ENCODE data around the gene ACOT7.
"Not testable (repeated sequence)": the region's sequence is repeated elsewhere in the genome, so short reads cannot be mapped to it uniquely, and the experiment has no call there.

Gene ACOT7

DNA sequence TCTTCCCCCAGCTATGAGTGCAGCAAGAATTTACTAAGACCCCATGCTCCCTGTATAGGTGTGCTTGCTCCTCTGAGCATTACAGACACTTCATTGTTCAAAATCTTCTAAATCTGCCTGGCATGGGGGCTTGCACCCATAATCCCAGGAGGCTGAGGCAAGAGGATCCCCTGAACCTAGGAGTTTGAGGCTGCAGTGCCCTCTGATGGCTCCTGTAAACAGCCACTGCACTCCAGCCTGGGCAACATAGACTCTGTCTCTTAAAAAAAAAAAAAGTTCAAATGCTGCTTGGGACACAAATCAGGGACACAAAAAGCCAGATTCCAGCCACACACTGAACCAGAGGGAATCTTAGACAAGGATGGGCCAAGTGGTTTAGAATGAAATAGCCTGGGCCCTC, 3.4 kb upstream of the ACOT7 start:
- no peak for TF ChIP-seq ZNF274 (IDR thresholded peaks at IDR 0.05; ENCODE audit: low read depth, low read length)
- H3K4me3 ChIP-seq (ENCODE audit: low read length): no peak overlapping the region

DNA sequence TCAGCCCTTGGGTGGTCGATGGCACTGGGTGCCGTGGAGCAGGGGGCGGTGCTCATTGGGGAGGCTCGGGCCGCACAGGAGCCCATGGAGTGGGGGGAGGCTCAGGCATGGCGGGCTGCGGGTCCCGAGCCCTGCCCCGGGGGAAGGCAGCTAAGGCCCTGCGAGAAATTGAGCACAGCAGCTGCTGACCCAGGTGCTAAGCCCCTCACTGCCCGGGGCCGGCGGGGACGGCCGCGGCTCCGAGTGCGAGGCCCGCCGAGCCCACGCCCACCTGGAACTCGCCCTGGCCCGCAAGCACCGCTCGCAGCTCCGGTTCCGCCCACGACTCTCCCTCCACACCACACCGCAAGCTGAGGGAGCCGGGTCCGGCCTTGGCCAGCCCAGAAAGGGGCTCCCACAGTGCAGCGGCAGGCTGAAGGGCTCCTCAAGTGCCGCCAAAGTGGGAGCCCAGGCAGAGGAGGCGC, 2.2 kb upstream of the ACOT7 start:
- not testable (repeated sequence) for H3K4me3 ChIP-seq (ENCODE audit: low read length)

DNA sequence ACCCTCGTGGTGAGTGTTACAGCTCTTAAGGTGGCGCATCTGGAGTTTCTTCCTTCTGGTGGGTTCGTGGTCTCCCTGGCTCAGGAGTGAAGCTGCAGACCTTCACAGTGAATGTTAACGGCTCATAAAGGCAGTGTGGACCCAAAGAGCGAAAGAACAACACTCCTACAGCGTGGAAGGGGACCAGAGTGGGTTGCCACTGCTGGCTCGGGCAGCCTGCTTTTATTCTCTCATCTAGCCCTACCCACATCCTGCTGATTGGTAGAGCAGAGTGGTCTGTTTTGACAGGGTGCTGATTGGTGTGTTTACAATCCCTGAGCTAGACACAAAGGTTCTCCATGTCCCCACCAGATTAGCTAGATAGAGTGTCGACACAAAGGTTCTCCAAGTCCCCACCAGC, 1.6 kb upstream of the ACOT7 start:
- not testable (repeated sequence) for H3K4me3 ChIP-seq (ENCODE audit: low read length)

DNA sequence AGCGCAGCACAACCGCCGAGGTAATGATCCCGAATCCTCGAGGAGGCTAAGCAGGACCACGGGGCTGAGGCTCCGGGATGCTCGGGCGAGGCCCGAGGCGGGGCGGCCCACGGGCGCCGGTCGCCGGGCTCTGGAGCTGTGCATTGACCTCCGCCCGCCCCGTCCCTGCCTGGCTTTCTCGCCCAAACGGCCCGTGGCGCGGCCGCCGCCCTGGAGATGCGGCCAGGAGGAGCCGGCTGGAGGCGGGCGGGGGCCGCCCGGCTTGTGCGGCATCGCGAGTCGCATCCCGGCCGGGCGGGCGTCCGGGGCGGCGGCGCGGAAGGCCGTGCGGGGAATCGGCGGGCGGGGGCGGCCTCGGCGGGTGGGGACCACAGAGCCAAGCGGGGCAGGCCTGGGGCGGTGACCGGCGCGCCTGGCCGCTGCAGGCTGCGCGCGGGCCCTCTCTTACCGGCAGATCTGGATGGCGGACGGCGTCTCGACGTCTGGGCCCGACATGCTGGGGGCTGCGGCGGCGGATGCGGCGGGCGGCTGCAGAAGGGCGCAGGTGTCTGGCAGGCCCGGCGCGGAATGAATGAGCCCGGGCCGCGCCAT, 663 bp downstream of the ACOT7 start:
- no peak for TF ChIP-seq ZNF274 (IDR thresholded peaks at IDR 0.05; ENCODE audit: low read depth, low read length)
- H3K4me3 ChIP-seq (ENCODE audit: low read length): peak overlapping the region; percentile 70

DNA sequence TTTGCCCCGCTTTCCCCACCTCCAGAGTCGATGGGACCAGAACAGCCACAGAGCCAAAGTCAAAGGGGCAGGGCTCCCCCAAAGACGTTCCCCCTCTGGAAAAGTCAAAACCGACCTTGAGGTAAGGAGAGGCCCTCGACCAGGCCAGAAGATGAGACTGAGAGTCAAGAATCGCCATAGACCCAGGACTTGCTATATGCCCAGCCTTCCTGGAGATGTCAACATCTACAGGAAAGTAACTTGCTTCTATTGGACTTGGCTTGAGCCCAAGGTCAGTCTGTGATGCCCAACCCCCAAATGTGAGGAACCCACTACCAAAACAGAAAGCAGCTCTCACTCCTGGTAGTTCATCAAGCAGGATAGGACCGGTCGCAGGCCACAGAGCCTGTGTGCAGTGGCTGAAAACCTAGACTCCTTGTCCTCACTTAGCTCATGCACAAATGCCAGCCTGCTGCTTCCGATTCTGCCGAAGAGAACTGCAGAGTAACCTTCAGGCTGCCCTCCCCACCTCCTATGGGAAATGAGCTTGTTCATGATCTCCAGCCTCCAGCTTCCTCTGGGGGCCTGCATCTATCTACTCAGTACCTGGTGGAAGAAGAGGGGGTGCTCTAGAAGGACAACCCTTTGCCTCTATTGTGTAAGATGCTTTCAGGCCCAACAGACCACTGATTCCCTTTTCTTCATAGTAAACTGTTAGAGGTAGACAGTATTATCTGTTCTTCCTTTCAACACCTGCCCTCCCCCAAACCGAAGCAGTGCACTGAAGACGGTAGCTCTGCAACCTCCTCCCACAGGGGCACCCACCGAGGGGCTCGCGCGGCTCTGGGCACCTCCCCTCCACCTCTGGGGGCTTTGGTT, 1.4 kb downstream of the ACOT7 start:
- no peak for TF ChIP-seq ZNF274 (IDR thresholded peaks at IDR 0.05; ENCODE audit: low read depth, low read length)
- peak overlapping the region; percentile 70 for H3K4me3 ChIP-seq (ENCODE audit: low read length)

DNA sequence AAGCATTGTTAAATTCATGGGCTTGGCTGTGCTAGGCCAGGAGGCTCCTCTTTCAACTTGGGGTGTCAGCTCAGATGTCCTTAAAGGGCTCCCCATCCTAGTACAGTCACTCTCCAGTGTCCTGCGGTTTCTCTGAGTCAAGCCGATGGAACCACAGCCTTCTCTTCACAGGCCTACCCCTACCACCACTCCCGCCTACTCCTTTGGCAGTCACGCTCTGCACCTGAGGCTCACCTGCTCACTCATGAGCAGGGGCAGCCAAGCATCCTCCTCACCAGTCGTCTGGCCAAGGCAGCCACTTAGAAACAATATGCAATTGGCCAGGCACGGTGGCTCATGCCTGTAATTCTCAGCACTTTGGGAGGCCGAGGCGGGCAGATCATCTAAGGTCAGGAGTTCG, 3.6 kb downstream of the ACOT7 start:
- no peak for TF ChIP-seq ZNF274 (IDR thresholded peaks at IDR 0.05; ENCODE audit: low read depth, low read length)
- no peak overlapping the region for H3K4me3 ChIP-seq (ENCODE audit: low read length)

DNA sequence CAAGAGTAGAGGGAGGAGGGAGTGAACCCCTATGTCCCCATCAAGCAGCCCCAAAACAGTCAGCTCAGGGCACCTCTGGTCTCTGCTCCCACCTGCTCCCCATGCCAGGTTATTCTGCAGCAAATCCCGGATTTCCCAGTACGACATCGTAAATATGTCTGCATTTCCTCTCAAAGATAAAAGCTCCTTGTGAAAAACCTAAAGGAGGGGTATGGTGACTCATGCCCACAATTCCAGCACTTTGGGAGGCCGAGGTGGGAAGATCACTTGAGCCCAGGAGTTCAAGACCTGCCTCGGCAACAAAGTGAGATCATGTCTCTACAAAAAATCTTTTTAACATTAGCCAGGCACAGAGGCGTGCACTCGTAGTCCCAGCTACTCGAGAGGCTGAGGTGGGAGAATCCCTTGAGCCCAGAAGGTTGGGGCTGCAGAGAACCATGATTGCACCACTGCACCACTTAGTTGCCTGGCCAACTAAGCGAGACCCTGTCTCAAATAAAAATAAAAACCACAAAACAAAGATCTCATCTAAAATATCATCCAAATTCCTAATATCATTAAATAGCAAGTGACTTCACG, 7.1 kb downstream of the ACOT7 start:
- no peak for TF ChIP-seq ZNF274 (IDR thresholded peaks at IDR 0.05; ENCODE audit: low read depth, low read length)
- no peak overlapping the region for H3K4me3 ChIP-seq (ENCODE audit: low read length)

DNA sequence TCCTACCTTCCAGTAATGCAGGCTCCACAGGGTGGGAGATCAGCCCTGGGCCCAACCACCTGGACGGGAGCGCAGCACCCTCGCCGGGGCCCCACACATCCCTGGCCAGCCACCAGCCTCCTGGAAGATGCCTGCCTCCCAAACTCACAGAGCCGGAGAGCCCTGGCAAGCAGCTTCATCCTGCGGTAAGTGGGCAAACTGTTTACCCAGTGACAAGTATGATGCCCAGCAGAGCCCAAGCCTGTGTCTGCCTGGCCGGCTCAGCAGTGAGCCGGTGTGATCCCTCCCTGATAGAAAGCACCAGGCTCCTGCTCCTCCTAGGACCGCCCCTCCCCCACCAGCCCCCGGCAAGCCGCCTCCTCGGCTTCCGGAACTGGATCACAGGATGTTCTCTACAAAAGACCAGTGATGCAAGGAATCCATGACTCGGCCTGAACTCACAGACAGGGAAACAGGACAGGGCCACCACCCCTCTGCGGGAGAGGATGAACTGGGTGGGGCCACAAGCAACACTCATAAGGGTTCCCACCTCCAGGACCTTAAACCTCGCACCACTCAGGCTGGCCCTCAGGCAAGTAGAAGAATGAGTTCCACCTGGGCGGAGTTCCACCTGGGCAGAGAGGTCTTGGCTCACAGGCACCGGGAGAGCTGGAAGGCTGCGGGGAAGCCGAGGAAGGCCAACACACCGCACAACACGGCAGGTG, 7.9 kb downstream of the ACOT7 start:
- no peak for TF ChIP-seq ZNF274 (IDR thresholded peaks at IDR 0.05; ENCODE audit: low read depth, low read length)
- no peak overlapping the region for H3K4me3 ChIP-seq (ENCODE audit: low read length)

DNA sequence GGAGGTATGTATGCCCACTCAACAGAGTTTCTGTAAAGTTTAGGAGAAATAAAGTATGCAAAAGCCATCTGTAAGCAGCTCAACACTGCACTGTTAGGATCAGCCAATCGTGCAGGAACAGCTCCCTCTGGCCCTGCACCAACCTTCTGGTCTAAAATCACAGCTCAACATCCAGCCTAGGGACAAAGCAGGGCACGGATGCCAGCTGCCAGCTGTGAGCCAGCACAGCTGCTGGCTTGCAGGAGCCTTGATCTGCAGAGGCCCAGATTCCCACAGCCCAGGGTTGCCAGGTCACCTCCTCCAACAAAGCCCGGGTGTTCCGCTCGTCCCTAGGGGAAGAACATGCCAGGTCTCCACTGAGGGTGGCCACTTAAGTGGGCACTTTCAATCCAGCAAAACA, 8.6 kb downstream of the ACOT7 start:
- no peak for TF ChIP-seq ZNF274 (IDR thresholded peaks at IDR 0.05; ENCODE audit: low read depth, low read length)
- no peak overlapping the region for H3K4me3 ChIP-seq (ENCODE audit: low read length)

DNA sequence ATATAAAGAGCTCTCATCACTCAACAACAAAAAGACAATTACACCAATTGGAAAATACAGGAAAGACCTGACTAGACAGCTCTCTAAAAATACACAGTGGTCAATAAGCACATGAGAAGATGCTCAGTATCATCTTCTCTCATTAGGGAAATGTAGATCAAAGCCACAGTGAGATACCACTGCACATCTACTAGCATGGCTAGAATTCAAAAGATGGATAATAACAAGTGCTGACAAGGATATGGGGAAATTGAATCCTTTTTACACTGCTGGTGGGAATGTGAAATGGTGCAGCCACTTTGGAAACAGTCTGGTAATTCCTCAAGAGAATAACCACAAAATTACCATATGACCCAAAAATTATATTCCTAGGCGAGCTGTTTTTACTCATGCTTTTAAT, 9.4 kb downstream of the ACOT7 start:
- H3K4me3 ChIP-seq (ENCODE audit: low read length): no peak overlapping the region
- no peak for TF ChIP-seq ZNF274 (IDR thresholded peaks at IDR 0.05; ENCODE audit: low read depth, low read length)

DNA sequence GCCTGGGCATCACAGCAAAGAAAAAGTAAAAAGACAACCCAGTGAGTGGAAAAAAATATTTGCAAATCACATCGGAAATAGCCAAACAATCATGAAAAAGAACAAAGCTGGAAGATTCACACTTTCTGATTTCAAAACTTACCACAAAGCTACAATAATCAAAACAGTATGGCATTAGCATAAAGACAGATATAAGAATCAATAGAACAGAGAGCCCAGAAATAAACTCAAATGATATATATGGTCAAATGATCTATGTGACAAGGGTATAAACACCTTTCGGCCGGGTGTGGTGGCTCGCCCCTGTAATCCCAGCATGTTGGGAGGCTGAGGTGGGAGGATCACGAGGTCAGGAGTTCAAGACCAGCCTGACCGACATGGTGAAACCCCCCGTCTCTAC, 13.5 kb downstream of the ACOT7 start:
- no peak overlapping the region for H3K4me3 ChIP-seq (ENCODE audit: low read length)
- TF ChIP-seq ZNF274 (IDR thresholded peaks at IDR 0.05; ENCODE audit: low read depth, low read length): no peak

DNA sequence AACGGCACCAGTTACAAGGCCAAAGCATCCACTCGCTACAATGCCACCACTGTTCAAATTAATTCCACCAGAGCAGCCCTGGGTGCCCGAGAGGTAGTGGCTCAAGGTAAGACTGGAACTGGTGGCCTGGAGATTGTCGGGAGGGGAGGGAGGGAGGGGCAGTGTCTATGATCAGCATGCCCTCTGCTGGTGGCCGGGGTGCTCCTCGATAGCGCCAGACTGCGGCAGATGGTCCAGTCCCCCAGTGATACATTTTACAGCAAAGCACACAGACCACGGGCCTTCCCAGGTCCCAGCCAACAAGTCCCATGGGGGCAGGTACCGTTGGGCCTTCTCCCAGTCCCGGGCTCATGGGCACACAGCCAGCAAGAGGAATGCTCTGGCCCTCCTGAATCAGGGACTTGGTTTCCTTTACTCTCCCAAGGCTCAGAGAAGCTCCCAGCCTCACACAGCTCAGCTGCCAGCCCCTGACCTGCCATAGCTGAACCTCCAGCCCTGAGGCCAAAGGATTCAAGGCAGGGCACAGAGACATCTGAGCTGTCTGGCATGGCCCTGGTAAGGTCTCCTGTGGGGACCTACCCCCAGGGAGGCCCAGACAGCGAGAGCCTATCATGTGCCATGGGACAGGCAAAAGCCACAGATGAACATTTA, 15.3 kb downstream of the ACOT7 start:
- TF ChIP-seq ZNF274 (IDR thresholded peaks at IDR 0.05; ENCODE audit: low read depth, low read length): no peak
- H3K4me3 ChIP-seq (ENCODE audit: low read length): no peak overlapping the region

DNA sequence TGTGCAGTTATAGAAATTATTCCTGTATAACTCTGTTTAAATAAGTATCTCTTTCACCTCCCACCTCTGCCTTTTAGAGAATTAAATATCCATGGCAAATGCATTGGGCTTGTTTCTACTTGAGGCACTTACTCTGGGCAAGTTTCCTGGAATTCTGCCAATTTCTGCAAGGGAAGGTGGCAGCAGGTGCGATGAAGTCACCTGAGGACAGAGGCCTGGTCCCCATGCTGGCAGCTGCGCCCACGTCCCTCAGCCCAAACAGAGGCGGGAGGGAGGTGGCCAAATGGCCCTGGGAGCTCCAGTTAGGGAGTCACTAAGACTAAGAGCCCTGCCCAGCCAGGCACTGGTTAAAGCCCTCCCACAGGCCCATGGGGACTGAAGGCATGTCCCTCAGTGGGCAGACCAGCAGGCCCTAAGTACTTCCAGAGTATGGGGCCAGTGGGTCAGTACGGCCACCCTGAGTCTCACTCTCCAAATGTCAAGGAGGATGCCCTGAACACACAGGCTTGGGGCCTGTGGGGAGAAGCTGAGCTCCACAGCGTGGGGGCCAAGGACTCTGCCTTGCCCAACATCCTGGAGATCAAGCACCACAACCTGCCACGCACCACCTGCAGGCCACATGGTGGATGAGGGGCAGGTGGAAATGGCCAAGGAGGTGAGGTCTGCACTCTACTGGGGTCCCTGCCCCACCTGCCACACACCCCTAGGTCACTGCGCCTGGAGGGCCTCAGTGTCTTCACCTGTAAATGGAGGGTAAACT, 19.4 kb downstream of the ACOT7 start:
- no peak for TF ChIP-seq ZNF274 (IDR thresholded peaks at IDR 0.05; ENCODE audit: low read depth, low read length)
- no peak overlapping the region for H3K4me3 ChIP-seq (ENCODE audit: low read length)

DNA sequence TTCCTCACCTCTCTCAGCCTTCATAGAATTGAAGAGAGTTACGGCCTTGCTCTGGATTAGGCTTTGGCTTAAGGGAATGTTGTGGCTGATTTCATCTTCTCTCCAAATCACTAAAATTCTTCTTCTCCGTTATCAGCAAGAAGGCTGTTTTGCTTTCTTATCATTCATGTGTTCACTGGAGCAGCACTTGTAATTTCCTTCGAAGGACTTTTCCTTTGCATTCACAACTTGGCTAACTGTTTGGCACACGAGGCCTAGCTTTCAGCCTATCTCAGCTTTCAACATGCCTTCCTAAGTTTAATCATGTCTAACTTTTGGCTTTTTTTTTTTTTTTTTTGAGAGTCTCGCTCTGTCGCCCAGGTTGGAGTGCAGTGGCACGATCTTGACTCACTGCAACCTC, 21.3 kb downstream of the ACOT7 start:
- H3K4me3 ChIP-seq (ENCODE audit: low read length): not testable (repeated sequence)
